ENCODE measurements around the gene SEC31A.

DNA sequence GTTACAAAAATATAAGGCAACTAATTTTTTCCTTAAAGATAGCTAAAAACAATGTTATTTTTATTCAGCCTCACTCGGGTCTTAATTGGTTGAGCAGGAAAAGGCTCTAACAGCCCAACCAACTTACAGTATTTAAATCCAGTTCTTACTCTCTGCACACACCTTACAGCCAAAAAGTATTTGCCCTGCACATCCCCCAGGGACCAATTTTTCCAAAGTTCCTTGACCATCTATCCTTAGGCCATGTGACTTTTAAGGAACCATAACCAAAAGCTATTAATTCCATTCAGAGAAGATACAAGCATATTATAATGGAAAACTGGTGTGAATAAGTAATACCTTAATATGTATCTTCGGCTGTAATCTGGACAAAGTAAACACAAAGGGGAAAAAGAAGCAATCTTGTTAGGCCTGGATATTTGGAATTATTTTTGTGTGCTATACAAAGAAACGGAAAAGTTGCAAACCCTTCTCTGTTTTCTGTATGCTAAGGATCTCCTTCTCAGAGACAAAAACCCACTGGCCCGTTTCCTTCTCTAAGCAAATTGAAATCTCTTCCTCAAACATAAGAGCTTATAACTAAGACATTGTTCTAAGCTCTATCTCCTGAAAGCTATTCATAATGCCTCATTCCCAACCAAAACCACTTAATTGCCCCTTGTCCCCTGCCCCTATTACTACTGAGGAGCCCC lies 8.6 kb upstream of the SEC31A start:
- TF ChIP-seq, protein P1, sequence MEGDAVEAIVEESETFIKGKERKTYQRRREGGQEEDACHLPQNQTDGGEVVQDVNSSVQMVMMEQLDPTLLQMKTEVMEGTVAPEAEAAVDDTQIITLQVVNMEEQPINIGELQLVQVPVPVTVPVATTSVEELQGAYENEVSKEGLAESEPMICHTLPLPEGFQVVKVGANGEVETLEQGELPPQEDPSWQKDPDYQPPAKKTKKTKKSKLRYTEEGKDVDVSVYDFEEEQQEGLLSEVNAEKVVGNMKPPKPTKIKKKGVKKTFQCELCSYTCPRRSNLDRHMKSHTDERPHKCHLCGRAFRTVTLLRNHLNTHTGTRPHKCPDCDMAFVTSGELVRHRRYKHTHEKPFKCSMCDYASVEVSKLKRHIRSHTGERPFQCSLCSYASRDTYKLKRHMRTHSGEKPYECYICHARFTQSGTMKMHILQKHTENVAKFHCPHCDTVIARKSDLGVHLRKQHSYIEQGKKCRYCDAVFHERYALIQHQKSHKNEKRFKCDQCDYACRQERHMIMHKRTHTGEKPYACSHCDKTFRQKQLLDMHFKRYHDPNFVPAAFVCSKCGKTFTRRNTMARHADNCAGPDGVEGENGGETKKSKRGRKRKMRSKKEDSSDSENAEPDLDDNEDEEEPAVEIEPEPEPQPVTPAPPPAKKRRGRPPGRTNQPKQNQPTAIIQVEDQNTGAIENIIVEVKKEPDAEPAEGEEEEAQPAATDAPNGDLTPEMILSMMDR (IDR thresholded peaks at IDR 0.05), result no peak
- TF ChIP-seq SIN3A (IDR thresholded peaks at IDR 0.05; ENCODE audit: borderline replicate concordance, low read depth, low read length) (no peak), MXI1 (IDR thresholded peaks at IDR 0.05; ENCODE audit: low read depth, low read length) (no peak), GABPA (IDR thresholded peaks at IDR 0.05; ENCODE audit: low read depth) (no peak), EZH2phosphoT487 (IDR thresholded peaks at IDR 0.05; ENCODE audit: borderline replicate concordance, low read depth) (no peak), POLR2AphosphoS5 (IDR thresholded peaks at IDR 0.05; ENCODE audit: low read depth, low read length) (no peak), MAX (IDR thresholded peaks at IDR 0.05; ENCODE audit: low read depth) (no peak), USF2 (IDR thresholded peaks at IDR 0.05; ENCODE audit: borderline replicate concordance, low read depth, low read length) (no peak)
- TF ChIP-seq, protein P2, sequence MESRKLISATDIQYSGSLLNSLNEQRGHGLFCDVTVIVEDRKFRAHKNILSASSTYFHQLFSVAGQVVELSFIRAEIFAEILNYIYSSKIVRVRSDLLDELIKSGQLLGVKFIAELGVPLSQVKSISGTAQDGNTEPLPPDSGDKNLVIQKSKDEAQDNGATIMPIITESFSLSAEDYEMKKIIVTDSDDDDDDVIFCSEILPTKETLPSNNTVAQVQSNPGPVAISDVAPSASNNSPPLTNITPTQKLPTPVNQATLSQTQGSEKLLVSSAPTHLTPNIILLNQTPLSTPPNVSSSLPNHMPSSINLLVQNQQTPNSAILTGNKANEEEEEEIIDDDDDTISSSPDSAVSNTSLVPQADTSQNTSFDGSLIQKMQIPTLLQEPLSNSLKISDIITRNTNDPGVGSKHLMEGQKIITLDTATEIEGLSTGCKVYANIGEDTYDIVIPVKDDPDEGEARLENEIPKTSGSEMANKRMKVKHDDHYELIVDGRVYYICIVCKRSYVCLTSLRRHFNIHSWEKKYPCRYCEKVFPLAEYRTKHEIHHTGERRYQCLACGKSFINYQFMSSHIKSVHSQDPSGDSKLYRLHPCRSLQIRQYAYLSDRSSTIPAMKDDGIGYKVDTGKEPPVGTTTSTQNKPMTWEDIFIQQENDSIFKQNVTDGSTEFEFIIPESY (IDR thresholded peaks at IDR 0.05; ENCODE audit: borderline replicate concordance, low read depth), result no peak

Measured in SK-N-SH (cell line).